NCI-H2107 treated with DMSO at 0.1 percent for 48 hours (cell line): ENCODE results near the gene CHP2.
A peak's percentile ranks its signal among the peaks of the same experiment; 100 is the strongest.
"Not testable (repeated sequence)": the region's sequence is repeated elsewhere in the genome, so short reads cannot be mapped to it uniquely, and the experiment has no call there.

Experiments used
- DNase-seq: peaks from one replicate; lab custom pipeline; 2025; ENCODE audit not compliant: unreplicated experiment; lab: John Stamatoyannopoulos, UW

The CHP2 gene

DNA sequence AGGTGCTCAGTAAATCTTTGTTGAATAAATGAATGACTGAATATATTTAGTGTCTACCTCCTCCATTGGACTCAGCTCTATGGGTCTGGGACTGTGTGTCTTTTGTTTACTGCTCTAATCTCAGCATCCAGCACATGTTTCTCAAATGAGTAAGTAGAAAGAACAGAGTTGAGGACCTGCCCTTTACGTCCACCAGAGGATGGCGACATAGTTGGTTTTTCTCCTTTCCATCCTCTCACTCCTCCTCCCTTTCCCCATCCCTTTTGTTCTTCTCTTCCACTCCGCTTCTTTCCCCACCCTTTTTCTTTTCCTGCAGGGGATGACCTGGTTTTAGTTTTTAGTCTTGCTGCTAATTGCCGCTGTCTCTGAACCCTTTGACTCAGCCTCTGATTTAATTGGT is 12.1 kb upstream of the CHP2 start:
- no peak for DNase-seq

DNA sequence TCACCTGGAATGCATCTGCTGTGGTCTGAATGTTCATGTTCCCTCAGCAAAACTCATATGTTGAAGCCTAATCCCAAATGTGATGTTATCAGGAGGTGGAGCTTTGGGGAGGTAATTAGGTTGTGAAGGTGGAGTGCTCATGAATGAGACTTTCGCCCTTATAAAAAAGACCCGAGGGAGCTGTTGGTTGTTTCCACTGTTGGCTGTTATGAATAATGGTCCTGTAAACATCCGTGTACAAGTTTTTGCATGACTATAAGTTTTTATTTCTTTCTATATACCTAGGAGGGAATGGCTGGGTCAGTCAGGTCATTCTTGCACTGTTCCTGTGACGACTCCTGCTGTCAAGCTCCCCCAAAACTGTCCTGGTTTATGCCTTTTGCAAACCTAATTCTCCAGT is 9.6 kb upstream of the CHP2 start:
- no peak for DNase-seq

DNA sequence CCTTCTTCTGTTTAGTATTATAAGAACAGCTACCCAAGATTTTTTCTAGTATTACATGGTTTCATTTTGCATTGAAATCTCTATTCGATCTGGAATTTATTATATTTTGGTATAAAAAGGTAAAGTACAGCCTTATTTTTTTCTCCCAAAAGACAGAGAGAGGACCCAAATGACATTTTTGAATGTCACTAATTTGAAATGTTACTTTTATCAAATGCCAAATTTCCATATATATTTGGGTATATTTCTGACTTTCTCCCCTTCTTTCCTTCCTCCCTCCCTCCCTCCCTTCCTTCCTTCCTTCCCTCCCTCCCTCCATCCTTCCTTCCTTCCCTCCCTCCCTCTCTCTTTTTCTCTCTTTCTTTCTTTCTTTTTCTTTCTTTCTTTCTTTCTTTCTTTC is 6.2 kb upstream of the CHP2 start:
- no peak for DNase-seq

DNA sequence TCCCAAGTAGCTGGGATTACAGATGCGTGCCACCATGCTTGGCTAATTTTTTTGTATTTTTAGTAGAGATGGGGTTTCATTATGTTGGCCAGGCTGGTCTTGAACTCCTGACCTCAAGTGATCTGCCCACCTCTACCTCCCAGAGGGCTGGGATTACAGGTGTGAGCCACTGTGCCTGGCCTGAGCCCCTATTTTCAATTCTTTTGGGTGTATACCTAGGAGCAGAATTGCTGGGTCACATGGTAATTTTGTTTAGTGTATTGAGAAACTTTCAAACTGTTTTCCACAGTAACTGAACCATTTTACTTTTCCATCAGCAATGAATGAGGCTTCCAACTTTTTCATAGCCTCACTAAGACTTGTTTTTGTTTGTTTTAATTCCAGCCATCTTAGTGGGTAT is 3.8 kb upstream of the CHP2 start:
- DNase-seq = not testable (repeated sequence)

- DNase-seq = no peak
Measured at GRCh38 chr16:23753908-23754593, 775 bp upstream of the CHP2 start.

- DNase-seq = no peak
Measured at GRCh38 chr16:23755484-23755809, 621 bp downstream of the CHP2 start.

DNA sequence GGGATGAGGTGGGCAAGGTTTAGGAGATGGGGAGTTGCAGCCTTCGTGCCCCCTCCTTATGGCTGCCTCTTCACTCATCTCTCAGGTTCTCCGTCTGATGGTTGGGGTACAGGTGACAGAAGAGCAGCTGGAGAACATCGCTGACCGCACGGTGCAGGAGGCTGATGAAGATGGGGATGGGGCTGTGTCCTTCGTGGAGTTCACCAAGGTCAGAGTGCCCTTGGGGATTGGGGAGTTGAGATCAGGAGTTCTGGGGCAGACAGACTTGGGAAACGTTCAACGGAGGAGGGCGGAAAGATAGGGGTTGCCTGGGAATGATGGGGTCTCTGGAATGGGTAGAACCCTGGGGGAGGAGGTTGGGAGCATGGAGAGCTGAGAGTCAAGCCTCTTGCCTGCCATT is 2.3 kb downstream of the CHP2 start:
- no peak for DNase-seq

DNA sequence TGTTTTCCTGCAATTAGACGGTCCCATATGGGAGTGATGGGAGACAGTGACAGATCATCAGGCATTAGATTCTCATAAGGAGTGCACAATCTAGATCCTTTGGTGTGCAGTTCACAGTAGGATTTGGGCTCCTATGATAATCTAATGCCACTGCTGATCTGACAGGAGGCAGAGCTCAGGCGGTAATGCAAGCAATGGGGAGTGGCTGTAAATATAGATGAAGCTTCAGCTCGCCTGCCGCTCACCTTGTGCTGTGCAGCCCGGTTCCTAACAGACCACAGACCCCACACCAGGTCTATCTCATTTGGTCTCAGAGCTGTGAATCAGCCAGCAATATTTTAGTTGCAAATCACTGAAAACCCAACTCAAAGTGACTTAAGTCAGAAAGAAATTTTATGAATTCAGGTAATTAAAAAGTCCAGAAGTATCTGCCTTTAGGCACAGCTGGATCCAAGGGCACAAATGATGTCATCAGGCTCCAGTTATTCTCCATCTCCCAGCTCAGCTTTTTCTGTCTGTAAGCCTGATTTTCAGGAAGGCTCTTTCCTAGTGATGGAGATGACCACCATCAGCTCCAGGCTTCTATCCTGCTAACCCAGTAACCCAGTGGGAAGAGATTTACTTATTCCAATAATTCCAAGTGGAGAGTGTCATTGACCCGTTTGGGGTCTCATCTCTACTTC is 3.3 kb downstream of the CHP2 start:
- no peak for DNase-seq

DNA sequence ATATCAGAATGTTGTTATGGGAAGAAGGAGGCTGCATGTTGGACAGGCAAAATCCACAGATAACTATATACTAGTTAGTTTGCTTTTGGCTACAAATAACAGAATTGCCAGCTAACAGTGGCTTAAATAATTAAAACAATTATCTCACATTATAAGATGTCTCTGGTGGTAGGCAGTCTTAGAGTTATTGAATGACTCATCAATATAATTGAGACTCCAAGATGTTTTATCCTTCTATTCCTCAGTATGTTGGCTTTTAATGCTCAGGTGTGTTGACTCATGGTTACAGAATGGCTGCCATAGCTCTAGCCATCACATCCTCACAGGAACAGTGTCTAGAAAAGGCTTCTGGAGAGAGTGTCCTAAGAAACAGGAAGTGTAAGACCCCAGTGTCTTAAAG is 11.1 kb downstream of the CHP2 start:
- DNase-seq = no peak

DNA sequence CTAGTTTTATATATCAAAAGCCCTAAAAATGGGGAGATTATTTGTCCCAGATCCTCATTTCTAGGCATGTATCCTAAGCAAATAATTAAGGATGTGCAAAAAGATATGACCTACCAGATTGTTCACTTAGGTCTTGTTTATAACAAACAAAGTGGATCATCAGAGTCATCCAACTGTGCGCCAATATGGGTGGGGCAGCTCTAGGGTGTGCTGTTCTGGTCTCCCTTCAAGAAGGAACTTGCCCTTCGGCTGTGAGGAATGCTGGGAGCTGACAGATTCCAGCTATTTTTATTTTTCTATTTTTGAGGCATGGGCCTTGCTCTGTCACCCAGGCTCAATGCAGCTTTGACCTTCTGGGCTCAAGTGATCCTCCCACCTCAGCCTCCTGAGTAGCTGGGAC is 13.8 kb downstream of the CHP2 start:
- DNase-seq = no peak

DNA sequence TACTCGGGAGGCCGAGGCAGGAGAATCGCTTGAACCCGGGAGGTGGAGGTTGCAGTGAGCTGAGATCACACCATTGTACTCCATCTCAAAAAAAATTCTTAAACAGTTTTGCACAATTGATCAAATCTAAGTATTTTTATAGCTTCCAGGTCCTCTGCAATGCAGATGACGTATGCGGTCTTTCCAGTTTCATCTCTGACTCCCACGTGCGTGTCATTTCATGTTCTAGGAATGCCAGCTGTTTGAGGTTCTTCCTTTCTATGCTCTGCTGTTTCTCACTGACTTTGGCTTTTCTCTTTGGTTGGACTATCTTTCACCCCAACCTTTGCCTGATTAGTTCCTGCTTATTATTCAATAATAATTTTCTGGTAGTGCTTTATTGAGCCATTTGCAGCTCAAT is 16.2 kb downstream of the CHP2 start:
- DNase-seq = no peak

DNA sequence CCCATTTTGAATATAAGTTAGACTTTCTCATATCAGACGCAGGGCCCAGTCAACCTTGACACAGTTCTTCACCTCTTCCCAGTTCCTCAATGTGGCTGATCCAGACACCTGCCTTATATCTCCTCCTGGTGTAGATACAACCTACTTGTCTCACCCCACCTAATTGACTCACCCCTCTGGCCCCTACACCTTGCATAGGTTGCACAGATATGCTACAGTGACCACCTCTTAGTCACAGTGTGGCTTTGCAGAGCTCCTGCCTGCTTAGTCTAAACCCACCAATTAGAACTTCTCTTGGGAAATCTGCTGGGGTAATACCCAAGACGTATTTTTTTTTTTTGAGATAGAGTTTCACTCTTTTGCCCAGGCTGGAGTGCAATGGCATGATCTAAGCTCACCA is 16.8 kb downstream of the CHP2 start:
- no peak for DNase-seq

DNA sequence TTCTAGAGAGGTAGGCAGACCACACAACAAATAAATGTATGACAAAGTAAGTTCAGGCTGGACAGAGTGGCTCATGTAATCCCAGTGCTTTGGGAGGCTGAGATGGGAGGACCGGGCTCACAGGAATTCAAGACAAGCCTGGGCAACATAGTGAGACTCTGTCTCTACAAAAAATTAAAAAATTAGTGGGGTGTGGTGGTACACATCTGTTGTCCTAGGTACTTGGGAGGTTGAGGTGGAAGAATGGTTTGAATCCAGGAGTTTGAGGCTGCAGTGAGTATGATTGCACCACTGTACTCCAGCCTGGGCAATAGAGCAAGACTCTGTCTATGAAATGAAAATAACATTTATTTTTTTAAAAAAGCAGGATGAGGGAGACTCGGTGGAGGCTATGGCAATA is 18.5 kb downstream of the CHP2 start:
- no peak for DNase-seq

- DNase-seq = no peak
Measured at GRCh38 chr16:23781176-23781575, 26.4 kb downstream of the CHP2 start.

- no peak for DNase-seq
Measured at GRCh38 chr16:23784811-23785447, 30.1 kb downstream of the CHP2 start.

DNA sequence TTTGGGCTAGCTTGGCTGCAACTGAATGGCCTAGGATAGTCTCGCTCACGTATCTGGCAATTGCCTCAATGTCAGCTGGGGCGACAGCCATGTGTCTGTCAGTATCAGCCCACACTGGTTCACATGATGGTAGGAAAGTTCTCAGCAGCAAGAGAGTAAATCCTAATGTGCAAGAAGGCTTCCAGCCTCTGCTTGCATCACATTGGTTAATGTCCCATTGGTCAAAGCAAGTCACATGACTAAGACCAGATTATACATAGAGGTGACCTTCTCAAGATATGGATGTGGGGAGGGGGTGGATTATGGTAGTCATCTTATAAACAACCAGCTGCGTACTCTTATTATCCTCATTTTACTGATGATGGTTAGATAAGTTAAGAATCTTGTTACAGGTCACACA is 31.0 kb downstream of the CHP2 start:
- DNase-seq = no peak

- no peak for DNase-seq
Measured at GRCh38 chr16:23786964-23787561, 32.2 kb downstream of the CHP2 start.

DNA sequence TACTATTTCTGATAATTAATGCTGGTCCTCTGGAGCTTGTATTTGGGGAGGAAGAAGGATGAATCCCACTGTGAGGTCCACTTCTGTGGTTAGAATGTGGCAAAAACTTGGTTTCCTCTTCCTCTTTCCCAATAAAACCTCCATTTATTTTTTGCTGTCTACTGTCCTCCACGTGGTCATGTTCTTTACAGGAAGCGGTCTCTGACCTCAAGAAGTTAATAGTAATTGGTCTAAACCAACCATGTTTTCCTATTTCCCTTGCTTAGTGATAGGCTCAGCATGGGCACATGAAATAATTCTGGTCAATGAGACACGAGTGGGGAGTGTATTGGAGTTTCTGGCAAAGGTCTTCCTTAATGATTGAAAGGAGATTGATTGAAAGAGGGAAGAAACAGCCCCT is 33.9 kb downstream of the CHP2 start:
- no peak for DNase-seq

DNA sequence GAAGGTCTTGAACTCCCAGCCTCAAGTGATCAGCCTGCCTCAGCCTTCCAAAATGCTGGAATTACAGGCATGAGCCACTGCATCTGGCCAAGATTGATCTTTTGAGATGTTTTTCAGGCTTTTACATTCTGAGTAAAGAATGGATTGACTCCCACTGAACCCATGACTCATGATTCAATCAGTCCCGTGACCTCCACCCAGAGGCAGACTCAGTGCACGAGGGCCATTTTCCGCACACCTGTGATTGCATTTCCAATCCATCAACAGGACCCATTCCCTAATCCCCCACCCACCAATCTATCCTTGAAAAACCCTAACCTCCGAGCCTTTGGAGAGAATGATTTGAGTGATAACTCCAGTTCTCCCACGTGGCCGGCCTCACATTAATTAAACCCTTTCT is 40.6 kb downstream of the CHP2 start:
- no peak for DNase-seq

DNA sequence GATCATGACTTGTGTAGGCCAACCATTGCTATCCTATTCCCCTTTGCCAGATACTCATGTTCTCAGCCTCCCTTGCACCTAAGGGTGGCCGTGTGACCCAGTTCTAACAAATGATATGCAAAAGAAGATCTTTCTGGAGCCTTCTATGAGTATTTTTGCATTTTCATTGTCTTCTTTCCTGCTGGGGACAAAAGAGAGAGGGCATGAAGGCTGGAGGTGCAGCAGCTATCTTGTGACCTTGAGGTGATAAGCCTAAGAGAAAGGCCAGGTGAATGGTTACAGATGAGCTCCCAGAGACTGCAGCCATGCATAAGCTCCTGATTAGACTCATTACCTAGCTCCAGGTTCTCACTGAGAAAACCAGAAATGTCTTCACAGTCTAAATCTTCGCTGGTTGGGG is 42.1 kb downstream of the CHP2 start:
- no peak for DNase-seq

DNA sequence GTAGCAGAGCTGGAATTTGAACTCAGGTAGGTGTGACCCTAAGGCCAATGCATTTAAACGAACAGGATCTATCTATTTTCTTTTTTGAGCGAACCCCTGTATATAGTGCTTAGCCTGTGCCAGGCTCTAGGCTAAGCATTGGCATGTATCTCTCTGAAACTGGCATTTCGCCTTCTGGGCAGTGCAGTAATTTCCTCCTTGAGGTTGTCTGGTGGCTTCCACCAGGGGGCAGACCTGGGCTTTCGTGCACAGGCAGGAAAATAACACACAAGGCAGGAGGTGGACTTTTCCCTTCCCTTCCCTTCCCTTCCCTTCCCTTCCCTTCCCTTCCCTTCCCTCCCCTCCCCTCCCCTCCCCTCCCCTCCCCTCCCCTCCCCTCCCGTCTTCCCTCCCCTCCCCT is 46.6 kb downstream of the CHP2 start:
- DNase-seq = peak; percentile 27

GRCh38 chr16:23802776-23803175 is 48.0 kb downstream of the CHP2 start:
- DNase-seq = no peak
